SU-DHL-6 (cell line): ENCODE measurements around the gene EXOC6B.

Experiments used
- EZH2phosphoT487 ChIP-seq: fragments of 200-600 bp; sonication (generic), shearing (Covaris generic); conservative IDR thresholded peaks from 2 replicates; pipeline ENCODE4 v1.6.1; 2018; ENCODE audit warnings: mild to moderate bottlenecking, antibody characterized with exemption, low read length, moderate library complexity, mixed read lengths
- TF ChIP-seq, protein P1 (sequence below): fragments of 200-600 bp; sonication (generic); IDR thresholded peaks from one replicate; pipeline ENCODE4 v1.5.1; 2017; ENCODE audit warnings: antibody characterized with exemption, mild to moderate bottlenecking, low read length, moderate library complexity; ENCODE audit not compliant: insufficient read depth, poor library complexity, severe bottlenecking

DNA sequence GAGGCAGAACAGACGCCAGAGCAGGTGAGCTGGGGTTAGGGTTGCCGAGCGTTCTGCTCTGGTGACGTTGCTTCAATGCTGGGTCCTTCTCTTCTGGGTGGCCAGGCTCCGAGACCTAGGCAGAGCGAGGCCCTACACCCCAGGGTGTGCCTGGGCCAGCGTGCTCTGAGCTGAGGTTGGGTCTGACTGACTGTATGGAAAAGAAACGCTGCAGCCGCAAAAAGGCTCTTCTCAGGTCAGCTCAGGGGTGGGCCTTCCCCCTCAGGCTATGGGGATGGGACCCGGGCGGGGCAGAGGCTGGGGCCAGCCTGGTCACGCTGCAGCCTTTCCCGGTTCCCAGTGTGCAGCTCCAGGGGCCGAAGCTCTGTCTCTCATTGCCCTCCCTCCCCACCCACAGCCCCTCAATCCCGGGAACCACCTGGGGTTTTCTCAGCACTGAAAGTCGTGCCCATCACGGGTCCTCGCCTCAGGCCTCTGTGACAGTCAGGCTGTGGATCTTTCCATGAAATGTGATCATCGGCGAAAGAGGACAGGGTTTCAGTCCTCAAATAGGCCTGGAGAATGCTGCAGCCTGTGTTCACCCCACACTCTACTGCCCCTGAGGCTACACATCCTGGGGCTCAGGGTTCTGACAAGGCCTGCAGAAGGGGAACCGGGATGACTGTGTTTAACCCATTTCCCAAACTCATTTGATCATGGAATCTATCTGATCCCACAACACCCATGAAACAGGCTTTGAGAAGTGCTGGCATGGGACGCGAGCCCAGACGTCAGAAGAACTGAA is 697.6 kb downstream of the EXOC6B start:
- TF ChIP-seq, protein P1, sequence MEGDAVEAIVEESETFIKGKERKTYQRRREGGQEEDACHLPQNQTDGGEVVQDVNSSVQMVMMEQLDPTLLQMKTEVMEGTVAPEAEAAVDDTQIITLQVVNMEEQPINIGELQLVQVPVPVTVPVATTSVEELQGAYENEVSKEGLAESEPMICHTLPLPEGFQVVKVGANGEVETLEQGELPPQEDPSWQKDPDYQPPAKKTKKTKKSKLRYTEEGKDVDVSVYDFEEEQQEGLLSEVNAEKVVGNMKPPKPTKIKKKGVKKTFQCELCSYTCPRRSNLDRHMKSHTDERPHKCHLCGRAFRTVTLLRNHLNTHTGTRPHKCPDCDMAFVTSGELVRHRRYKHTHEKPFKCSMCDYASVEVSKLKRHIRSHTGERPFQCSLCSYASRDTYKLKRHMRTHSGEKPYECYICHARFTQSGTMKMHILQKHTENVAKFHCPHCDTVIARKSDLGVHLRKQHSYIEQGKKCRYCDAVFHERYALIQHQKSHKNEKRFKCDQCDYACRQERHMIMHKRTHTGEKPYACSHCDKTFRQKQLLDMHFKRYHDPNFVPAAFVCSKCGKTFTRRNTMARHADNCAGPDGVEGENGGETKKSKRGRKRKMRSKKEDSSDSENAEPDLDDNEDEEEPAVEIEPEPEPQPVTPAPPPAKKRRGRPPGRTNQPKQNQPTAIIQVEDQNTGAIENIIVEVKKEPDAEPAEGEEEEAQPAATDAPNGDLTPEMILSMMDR = no peak
- no peak for TF ChIP-seq EZH2phosphoT487
